ENCODE data around the gene RANBP10.
A peak's percentile ranks its signal among the peaks of the same experiment; 100 is the strongest.
"Not testable (repeated sequence)": the region's sequence is repeated elsewhere in the genome, so short reads cannot be mapped to it uniquely, and the experiment has no call there.

Gene RANBP10

GRCh38 chr16:67775273-67775672, 31.1 kb downstream of the RANBP10 start:
- no peak for DNase-seq

- no peak for DNase-seq
Observed at GRCh38 chr16:67774457-67774853, 31.9 kb downstream of the RANBP10 start.

- no peak for DNase-seq
Observed at GRCh38 chr16:67773569-67774456, 32.5 kb downstream of the RANBP10 start.

GRCh38 chr16:67773099-67773498, 33.3 kb downstream of the RANBP10 start:
- no peak for DNase-seq

- DNase-seq: no peak
Observed at GRCh38 chr16:67770346-67770991, 35.9 kb downstream of the RANBP10 start.

GRCh38 chr16:67767953-67768352, 38.4 kb downstream of the RANBP10 start:
- no peak for DNase-seq

- DNase-seq: no peak
Observed at GRCh38 chr16:67766291-67766690, 40.1 kb downstream of the RANBP10 start.

- no peak for DNase-seq
Observed at GRCh38 chr16:67764158-67764667, 42.1 kb downstream of the RANBP10 start.

- no peak for DNase-seq
Observed at GRCh38 chr16:67763066-67763465, 43.3 kb downstream of the RANBP10 start.

GRCh38 chr16:67762385-67762784, 44.0 kb downstream of the RANBP10 start:
- no peak for DNase-seq

- no peak for DNase-seq
Observed at GRCh38 chr16:67761924-67762323, 44.4 kb downstream of the RANBP10 start.

- DNase-seq: no peak
Observed at GRCh38 chr16:67760956-67761230, 45.5 kb downstream of the RANBP10 start.

- DNase-seq: peak; percentile 26
Observed at GRCh38 chr16:67760206-67760955, 46.0 kb downstream of the RANBP10 start.

GRCh38 chr16:67758966-67759365, 47.4 kb downstream of the RANBP10 start:
- no peak for DNase-seq

- no peak for DNase-seq
Observed at GRCh38 chr16:67758006-67758405, 48.4 kb downstream of the RANBP10 start.

GRCh38 chr16:67752641-67753040, 53.7 kb downstream of the RANBP10 start:
- no peak for DNase-seq

GRCh38 chr16:67751331-67751730, 55.0 kb downstream of the RANBP10 start:
- not testable (repeated sequence) for DNase-seq

GRCh38 chr16:67750466-67750865, 55.9 kb downstream of the RANBP10 start:
- no peak for DNase-seq

GRCh38 chr16:67749436-67750078, 56.8 kb downstream of the RANBP10 start:
- no peak for DNase-seq

GRCh38 chr16:67748834-67749233, 57.5 kb downstream of the RANBP10 start:
- no peak for DNase-seq

GRCh38 chr16:67746846-67747245, 59.5 kb downstream of the RANBP10 start:
- DNase-seq: no peak

GRCh38 chr16:67741118-67741517, 65.2 kb downstream of the RANBP10 start:
- DNase-seq: no peak

- no peak for DNase-seq
Observed at GRCh38 chr16:67740391-67740790, 66.0 kb downstream of the RANBP10 start.

All from GF-D8 (cell line).